OCI-LY7 (cell line): Measurements from ENCODE around the gene OXSR1. TPM values are rescaled to one million over a fixed set of nuclear protein-coding genes. Genes with fewer than 3 reads are reported as not detected.

ENCODE experiments used
- BruUV-seq: library from RNA; stranded (reverse); fragments of 400-500 nt; replicated peaks from 2 replicates; lab custom pipeline; 2021; lab: Mats Ljungman, UMichigan
- CTCF ChIA-PET: fragments of 300-600 bp; sonication (Branson Sonifier 250); formaldehyde crosslinking; loops from one replicate; lab custom pipeline; 2022; ENCODE audit warnings: antibody characterized with exemption; ENCODE audit not compliant: unreplicated experiment; lab: Charles Lee
- POLR2A ChIA-PET: fragments of 300-600 bp; sonication (Branson Sonifier 250); formaldehyde crosslinking; loops from one replicate; lab custom pipeline; 2022; ENCODE audit warnings: antibody characterized with exemption; lab: Charles Lee
- DNase-seq: peaks from one replicate; pipeline ENCODE4 v3.0.0-alpha.2; 2015; ENCODE audit warnings: low spot score
- H2AFZ ChIP-seq: fragments of 200-600 bp; sonication (generic), shearing (Covaris generic); 2 replicates; pipeline ENCODE4 v1.6.1; 2014; ENCODE audit warnings: mild to moderate bottlenecking, antibody characterized with exemption, low read length, moderate library complexity
- H3K27ac ChIP-seq: fragments of 200-600 bp; sonication (generic); 2 replicates; pipeline ENCODE4 v1.5.1; 2014; ENCODE audit warnings: mixed run types, low read depth, mild to moderate bottlenecking, moderate library complexity, low read length, inconsistent platforms; ENCODE audit not compliant: poor library complexity, severe bottlenecking
- H3K36me3 ChIP-seq: fragments of 200-600 bp; sonication (generic); 2 replicates; pipeline ENCODE4 v1.6.1; 2014; ENCODE audit warnings: mild to moderate bottlenecking, antibody characterized with exemption, low read length, moderate library complexity, mixed read lengths; ENCODE audit not compliant: insufficient read depth
- H3K4me1 ChIP-seq: fragments of 200-600 bp; sonication (generic); 2 replicates; pipeline ENCODE4 v1.5.1; 2014; ENCODE audit warnings: mild to moderate bottlenecking, low read length; ENCODE audit not compliant: insufficient read depth, poor library complexity, severe bottlenecking
- H3K4me2 ChIP-seq: fragments of 200-600 bp; sonication (generic); 2 replicates; pipeline ENCODE4 v1.6.1; 2014; ENCODE audit warnings: mild to moderate bottlenecking, low read length
- H3K4me3 ChIP-seq: fragments of 200-600 bp; sonication (generic); 2 replicates; pipeline ENCODE4 v1.5.1; 2014; ENCODE audit warnings: mild to moderate bottlenecking, low read depth, low read length; ENCODE audit not compliant: poor library complexity, severe bottlenecking
- H3K79me2 ChIP-seq: fragments of 200-600 bp; sonication (generic); 2 replicates; pipeline ENCODE4 v1.6.1; 2016; ENCODE audit warnings: low read depth, mild to moderate bottlenecking, low read length, moderate library complexity, mixed read lengths; ENCODE audit not compliant: insufficient read depth
- H3K9me2 ChIP-seq: fragments of 200-600 bp; sonication (generic); 2 replicates; pipeline ENCODE4 v1.6.1; 2016; ENCODE audit warnings: mild to moderate bottlenecking, low read length, mixed read lengths; ENCODE audit not compliant: insufficient read depth
- H3K9me3 ChIP-seq: fragments of 200-600 bp; sonication (generic); 2 replicates; pipeline ENCODE4 v1.6.1; 2014; ENCODE audit warnings: mild to moderate bottlenecking, mixed run types, low read length, mixed read lengths
- H4K20me1 ChIP-seq: fragments of 200-600 bp; sonication (generic); 2 replicates; pipeline ENCODE4 v1.6.1; 2014; ENCODE audit warnings: mild to moderate bottlenecking, antibody characterized with exemption, low read length, moderate library complexity, mixed read lengths; ENCODE audit not compliant: insufficient read depth
- CTCF ChIP-seq: fragments of 200-600 bp; sonication (generic); conservative IDR thresholded peaks from 2 replicates; pipeline ENCODE4 v1.5.1; 2014; ENCODE audit warnings: mild to moderate bottlenecking, antibody characterized with exemption, low read length, moderate library complexity, mixed read lengths
- EZH2phosphoT487 ChIP-seq: fragments of 200-600 bp; sonication (generic); IDR thresholded peaks from 2 replicates; pipeline ENCODE4 v1.6.1; 2018; ENCODE audit warnings: low read depth, borderline replicate concordance, mild to moderate bottlenecking, mixed run types, antibody characterized with exemption, low read length, moderate library complexity, mixed read lengths
- intact Hi-C: fragments of 100-400 bp; cut with micrococcal nuclease; formaldehyde crosslinking; loops from one replicate; pipeline ENCODE4 v1.10.0; 2022; ENCODE audit not compliant: unreplicated experiment
- total RNA-seq, 2 experiments: library from RNA; depleted of rRNA in 1 of 2; stranded (reverse); fragments of >200 nt in 1 of 2; shearing (Covaris generic) in 1 of 2; gene quantifications; 2 replicates each; pipeline ENCODE4 v1.2.3, GENCODE V29; 2014 to 2022

Gene OXSR1
- total RNA-seq, 2 experiments from 2014 or later, result 21.4 to 43.7 TPM

GRCh38 chr3:38149708-38150107, 15.6 kb upstream of the OXSR1 start:
- H3K9me2 ChIP-seq, result no peaks in the 10 kb centered on the region
- TF ChIP-seq CTCF (no peak), EZH2phosphoT487 (no peak)
- no peak overlapping the region for H3K27ac ChIP-seq
- peak overlapping the region; percentile 49; the same call in 1 of the 2 replicates for H2AFZ ChIP-seq
- ChIA-PET CTCF (no interaction called here), POLR2A (interaction anchor here (2.7 to 2.8 kb wide), 2 partner anchors 8 to 14 kb away, joined by 9 to 10 read pairs; no protein-coding TSS in a partner anchor)
- DNase-seq, result no peak
- BruUV-seq, result no TSS peak
- peaks cover 18% of the 10 kb centered on the region for H3K9me3 ChIP-seq
- no peaks in the 10 kb centered on the region for H3K4me1 ChIP-seq
- H3K36me3 ChIP-seq, result no peaks in the 10 kb centered on the region
- intact Hi-C loops, result no loop called here
- H3K4me3 ChIP-seq, result no peak overlapping the region
- no peak overlapping the region for H3K4me2 ChIP-seq
- no peaks in the 10 kb centered on the region for H3K79me2 ChIP-seq
- H4K20me1 ChIP-seq, result no peaks in the 10 kb centered on the region

- no peak overlapping the region for H3K4me2 ChIP-seq
Observed at GRCh38 chr3:38150780-38151528, 14.4 kb upstream of the OXSR1 start.

More at GRCh38 chr3:38150780-38151528, 14.4 kb upstream of the OXSR1 start:
- intact Hi-C loops, result no loop called here
- BruUV-seq, result no TSS peak
- no peaks in the 10 kb centered on the region for H3K4me1 ChIP-seq
- no peaks in the 10 kb centered on the region for H3K36me3 ChIP-seq
- no peaks in the 10 kb centered on the region for H3K9me2 ChIP-seq
- DNase-seq, result no peak
- H2AFZ ChIP-seq, result peak overlapping the region; percentile 35; the same call in 1 of the 2 replicates
- TF ChIP-seq EZH2phosphoT487, result no peak
- peak; percentile 59 for TF ChIP-seq CTCF
- no peaks in the 10 kb centered on the region for H4K20me1 ChIP-seq
- ChIA-PET POLR2A (interaction anchor here (0.7 kb wide), 1 partner anchor 295 kb away, joined by 3 read pairs; no protein-coding TSS in a partner anchor), CTCF (no interaction called here)
- H3K9me3 ChIP-seq, result peaks cover 18% of the 10 kb centered on the region
- no peaks in the 10 kb centered on the region for H3K79me2 ChIP-seq
- H3K27ac ChIP-seq, result no peak overlapping the region
- no peak overlapping the region for H3K4me3 ChIP-seq
